Large intestine (tissue), 3 donors: Measurements from ENCODE around the gene VPS51. TPM values are rescaled to one million over a fixed set of nuclear protein-coding genes. Genes with fewer than 3 reads are reported as not detected.
A peak's percentile ranks its signal among the peaks of the same experiment; 100 is the strongest.

Experiments
- DNase-seq, 2 donors: peaks; one replicate each; pipeline versions ENCODE4 v3.0.0 to v3.0.0-alpha.2; 2013
- H3K27ac ChIP-seq: one replicate; pipeline ENCODE4 v1.5.1; 2013; ENCODE audit warnings: low read length
- H3K27me3 ChIP-seq: 2 replicates; pipeline ENCODE4 v1.6.1; 2013; ENCODE audit warnings: low read length; ENCODE audit not compliant: control insufficient read depth, insufficient read depth
- H3K36me3 ChIP-seq: 2 replicates; pipeline ENCODE4 v1.6.1; 2013; ENCODE audit warnings: low read length; ENCODE audit not compliant: control insufficient read depth, insufficient read depth
- H3K4me1 ChIP-seq: one replicate; pipeline ENCODE4 v1.6.1; 2013; ENCODE audit warnings: low read length; ENCODE audit not compliant: control insufficient read depth, insufficient read depth
- H3K4me3 ChIP-seq: one replicate; pipeline ENCODE4 v1.5.1; 2013; ENCODE audit warnings: low read length
- H3K9me3 ChIP-seq: one replicate; pipeline ENCODE4 v1.6.1; 2013; ENCODE audit warnings: mild to moderate bottlenecking, low read depth, low read length, moderate library complexity; ENCODE audit not compliant: control insufficient read depth
- WGBS: methylation state at CpG from one replicate; pipeline ENCODE4 v1.1.5; 2013; ENCODE audit warnings: low lambda C conversion rate; ENCODE audit not compliant: insufficient coverage; 5-methylcytosine and 5-hydroxymethylcytosine counted together
- polyA plus RNA-seq: library from polyadenylated mRNA; unstranded; fragments of 120-200 nt; gene quantifications from one replicate; pipeline ENCODE4 v1.2.1, GENCODE V29; 2013

Gene VPS51
- polyA plus RNA-seq, 1 donor: 102 TPM

DNA sequence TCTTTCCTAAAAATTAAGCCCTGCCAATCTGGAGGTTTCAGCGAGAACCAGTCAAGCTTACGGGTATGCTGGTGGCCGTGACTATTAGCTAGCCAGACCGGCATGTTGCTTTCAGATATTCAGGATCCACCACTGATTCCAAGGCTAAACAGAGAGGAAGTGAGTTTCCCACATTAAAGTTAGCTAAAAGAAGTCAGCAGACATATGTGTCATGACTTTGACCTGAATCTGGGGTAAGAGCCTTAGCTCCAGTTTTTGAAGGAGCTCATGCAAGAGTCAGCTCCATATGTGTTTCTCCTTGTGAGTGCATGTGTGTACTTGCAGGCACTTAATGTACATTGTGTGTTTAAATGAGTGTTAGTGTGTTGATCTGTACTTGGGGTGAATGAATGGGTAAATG lies 10.6 kb upstream of the VPS51 start:
- Histone ChIP-seq H3K9me3 (no peaks in the 10 kb centered on the region), H3K4me1 (peaks cover 7% of the 10 kb centered on the region), H3K4me3 (no peak overlapping the region), H3K27me3 (no peaks in the 10 kb centered on the region), H3K36me3 (peaks cover 53% of the 10 kb centered on the region), H3K27ac (no peak overlapping the region)
- WGBS: no CpG with 5 or more reads among the region's 4 CpGs
- DNase-seq: no peak

- DNase-seq: no peak
- WGBS: no CpG with 5 or more reads among the region's 9 CpGs
- no peak overlapping the region for H3K4me3 ChIP-seq
- H3K9me3 ChIP-seq: no peaks in the 10 kb centered on the region
- H3K4me1 ChIP-seq: peaks cover 7% of the 10 kb centered on the region
- H3K36me3 ChIP-seq: peaks cover 52% of the 10 kb centered on the region
- no peak overlapping the region for H3K27ac ChIP-seq
- no peaks in the 10 kb centered on the region for H3K27me3 ChIP-seq
These were observed 9.2 kb upstream of the VPS51 start for GRCh38 chr11:65086809-65087208.

- peaks cover 7% of the 10 kb centered on the region for H3K4me1 ChIP-seq
- H3K27ac ChIP-seq: no peak overlapping the region
- H3K36me3 ChIP-seq: peaks cover 52% of the 10 kb centered on the region
- H3K9me3 ChIP-seq: no peaks in the 10 kb centered on the region
- H3K4me3 ChIP-seq: no peak overlapping the region
- H3K27me3 ChIP-seq: no peaks in the 10 kb centered on the region
- DNase-seq: no peak
- 100% methylated on average over 1 of the region's 11 CpGs for WGBS
These were observed 8.8 kb upstream of the VPS51 start for GRCh38 chr11:65087216-65087615.

GRCh38 chr11:65087827-65088226 lies 8.2 kb upstream of the VPS51 start:
- no peak for DNase-seq
- peaks cover 52% of the 10 kb centered on the region for H3K36me3 ChIP-seq
- H3K4me1 ChIP-seq: peaks cover 7% of the 10 kb centered on the region
- WGBS: no CpG with 5 or more reads among the region's 15 CpGs
- H3K27ac ChIP-seq: no peak overlapping the region
- no peaks in the 10 kb centered on the region for H3K27me3 ChIP-seq
- H3K9me3 ChIP-seq: no peaks in the 10 kb centered on the region
- no peak overlapping the region for H3K4me3 ChIP-seq

- DNase-seq: no peak
- Histone ChIP-seq H3K36me3 (peaks cover 52% of the 10 kb centered on the region), H3K4me3 (no peak overlapping the region), H3K27me3 (no peaks in the 10 kb centered on the region), H3K4me1 (peaks cover 7% of the 10 kb centered on the region), H3K9me3 (no peaks in the 10 kb centered on the region), H3K27ac (no peak overlapping the region)
- WGBS: no CpG with 5 or more reads among the region's 4 CpGs
These were observed 6.4 kb upstream of the VPS51 start for GRCh38 chr11:65089621-65090020.

DNA sequence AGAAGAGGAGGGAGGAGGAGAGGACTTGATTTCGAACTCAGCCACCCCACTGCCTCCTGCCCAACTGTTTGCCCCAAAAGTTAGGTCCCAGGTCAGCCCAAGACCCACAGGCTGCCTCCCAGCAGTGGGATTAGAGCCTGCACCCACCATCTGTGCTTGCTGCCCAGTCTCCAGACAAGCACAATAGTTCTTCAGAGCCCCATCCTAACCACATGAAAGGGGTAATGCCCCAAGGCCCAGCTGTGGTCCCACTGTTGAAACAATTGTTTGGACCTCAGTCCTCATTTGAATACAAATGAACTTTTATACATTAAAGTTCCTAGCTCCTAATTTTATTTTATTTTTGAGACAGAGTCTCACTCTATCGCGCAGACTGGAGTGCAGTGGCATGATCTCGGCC lies 5.4 kb upstream of the VPS51 start:
- no peaks in the 10 kb centered on the region for H3K9me3 ChIP-seq
- WGBS: no CpG with 5 or more reads among the region's 4 CpGs
- H3K27ac ChIP-seq: no peak overlapping the region
- peaks cover 3% of the 10 kb centered on the region for H3K4me1 ChIP-seq
- peak in 1 of 2 donors; percentile 1 for DNase-seq
- H3K36me3 ChIP-seq: peaks cover 44% of the 10 kb centered on the region
- H3K27me3 ChIP-seq: no peaks in the 10 kb centered on the region
- H3K4me3 ChIP-seq: no peak overlapping the region

- Histone ChIP-seq H3K4me1 (peaks cover 15% of the 10 kb centered on the region), H3K27me3 (no peaks in the 10 kb centered on the region), H3K27ac (peak overlapping the region; percentile 93), H3K9me3 (no peaks in the 10 kb centered on the region), H3K4me3 (peak overlapping the region; percentile 87), H3K36me3 (peaks cover 13% of the 10 kb centered on the region)
- no CpG with 5 or more reads among the region's 22 CpGs for WGBS
- no peak for DNase-seq
These were observed 587 bp upstream of the VPS51 start for GRCh38 chr11:65095427-65095826.

DNA sequence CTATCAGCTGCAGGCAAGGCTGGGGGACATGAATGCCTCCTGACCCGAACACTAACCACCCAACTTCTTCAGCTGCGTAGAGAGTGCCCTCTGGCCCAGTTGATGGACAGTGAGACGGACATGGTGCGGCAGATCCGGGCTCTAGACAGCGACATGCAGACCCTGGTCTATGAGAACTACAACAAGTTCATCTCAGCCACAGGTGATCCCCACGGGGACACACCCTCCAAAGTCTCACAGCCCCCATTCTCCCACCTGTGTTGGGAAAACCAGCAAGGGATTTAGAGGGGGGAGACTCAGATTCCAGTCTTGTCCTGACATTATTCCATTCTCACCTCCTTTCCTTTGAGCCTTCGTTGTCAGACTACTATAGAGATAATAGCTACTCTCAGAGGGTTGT lies 912 bp downstream of the VPS51 start:
- no peak for DNase-seq
- Histone ChIP-seq H3K36me3 (peaks cover 13% of the 10 kb centered on the region), H3K27me3 (no peaks in the 10 kb centered on the region), H3K4me1 (peaks cover 15% of the 10 kb centered on the region), H3K9me3 (no peaks in the 10 kb centered on the region), H3K4me3 (peak overlapping the region; percentile 87), H3K27ac (peak overlapping the region; percentile 93)
- WGBS: no CpG with 5 or more reads among the region's 8 CpGs

GRCh38 chr11:65100674-65101350 lies 4.8 kb downstream of the VPS51 start:
- Histone ChIP-seq H3K27me3 (no peaks in the 10 kb centered on the region), H3K9me3 (no peaks in the 10 kb centered on the region), H3K4me1 (peaks cover 10% of the 10 kb centered on the region), H3K4me3 (no peak overlapping the region), H3K36me3 (peaks cover 27% of the 10 kb centered on the region), H3K27ac (no peak overlapping the region)
- DNase-seq: no peak
- WGBS: no CpG with 5 or more reads among the region's 6 CpGs

DNA sequence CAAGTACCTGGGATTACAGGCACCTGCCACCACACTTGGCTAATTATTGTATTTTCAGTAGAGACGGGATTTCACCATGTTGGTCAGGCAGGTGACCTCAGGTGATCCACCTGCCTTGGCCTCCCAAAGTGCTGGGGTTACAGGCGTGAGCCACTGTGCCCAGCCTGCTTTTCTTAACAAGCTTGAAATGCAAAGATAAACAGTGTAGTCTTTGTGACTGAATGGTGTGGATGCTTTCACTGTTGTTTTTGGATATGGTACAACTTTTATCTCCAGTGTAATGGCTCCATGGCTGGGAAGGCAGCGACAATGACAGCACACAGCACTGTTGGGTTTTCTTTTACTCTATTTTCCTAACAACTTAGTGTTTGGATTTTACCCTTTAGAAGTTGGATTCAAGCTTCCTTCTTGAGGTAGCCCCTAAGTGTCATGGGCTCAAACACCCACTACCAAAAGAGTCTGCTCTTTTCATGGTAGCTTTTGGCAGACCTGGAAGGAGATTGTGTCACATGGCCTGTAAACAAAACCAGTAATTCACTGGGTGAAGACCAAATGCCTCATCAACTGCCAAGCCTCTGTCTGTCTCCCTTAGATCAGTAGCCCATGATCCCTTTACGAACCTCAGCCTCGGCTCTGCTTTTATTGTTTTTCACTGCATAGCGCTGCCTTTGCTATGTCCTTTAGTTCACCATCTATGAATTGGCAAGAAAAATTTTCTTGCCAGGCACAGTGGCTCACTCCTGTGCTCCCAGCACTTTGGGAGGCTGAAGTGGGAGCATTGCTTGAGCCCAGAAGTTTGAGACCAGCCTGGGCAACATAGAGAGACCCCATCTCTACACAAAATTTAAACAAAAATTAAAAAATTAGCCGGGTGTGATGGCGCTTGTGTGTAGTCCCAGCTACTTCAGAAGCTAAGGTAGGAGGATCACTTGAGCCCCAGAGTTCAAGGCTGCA lies 6.4 kb downstream of the VPS51 start:
- Histone ChIP-seq H3K36me3 (peaks cover 35% of the 10 kb centered on the region), H3K4me3 (no peak overlapping the region), H3K9me3 (no peaks in the 10 kb centered on the region), H3K27me3 (no peaks in the 10 kb centered on the region), H3K4me1 (peaks cover 3% of the 10 kb centered on the region), H3K27ac (no peak overlapping the region)
- no CpG with 5 or more reads among the region's 8 CpGs for WGBS
- DNase-seq: no peak
